DOHH2 (cell line): ENCODE data around the gene SEPTIN8.

Source experiments
- H3F3A ChIP-seq: fragments of 200-600 bp; sonication (generic), shearing (Covaris generic); 2 replicates; pipeline ENCODE4 v1.6.0; 2016; ENCODE audit warnings: antibody characterized with exemption, mild to moderate bottlenecking; ENCODE audit not compliant: control insufficient read depth, insufficient read depth
- H3K27ac ChIP-seq: fragments of 200-600 bp; sonication (generic); 2 replicates; pipeline ENCODE4 v1.5.1; 2014; ENCODE audit warnings: low read depth, mild to moderate bottlenecking, low read length, moderate library complexity
- H3K27me3 ChIP-seq: fragments of 200-600 bp; sonication (generic); 2 replicates; pipeline ENCODE4 v1.6.1; 2014; ENCODE audit warnings: mild to moderate bottlenecking, low read length, mixed read lengths; ENCODE audit not compliant: control insufficient read depth
- H3K36me3 ChIP-seq: fragments of 200-600 bp; sonication (generic); 2 replicates; pipeline ENCODE4 v1.6.1; 2014; ENCODE audit warnings: mild to moderate bottlenecking, low read length, moderate library complexity, mixed read lengths; ENCODE audit not compliant: control insufficient read depth
- H3K4me1 ChIP-seq: fragments of 200-600 bp; sonication (generic); 2 replicates; pipeline ENCODE4 v1.6.1; 2014; ENCODE audit warnings: mild to moderate bottlenecking, low read length, mixed read lengths; ENCODE audit not compliant: control insufficient read depth
- H3K4me2 ChIP-seq: fragments of 200-600 bp; sonication (generic); 2 replicates; pipeline ENCODE4 v1.6.0; 2014; ENCODE audit warnings: mild to moderate bottlenecking, low read length, moderate library complexity
- H3K4me3 ChIP-seq: fragments of 200-600 bp; sonication (generic); 2 replicates; pipeline ENCODE4 v1.5.1; 2014; ENCODE audit warnings: mild to moderate bottlenecking, low read length, mixed read lengths
- H3K79me2 ChIP-seq: fragments of 200-600 bp; sonication (generic); 2 replicates; pipeline ENCODE4 v1.6.1; 2014; ENCODE audit warnings: mild to moderate bottlenecking, low read length, mixed read lengths; ENCODE audit not compliant: control insufficient read depth
- H3K9me2 ChIP-seq: fragments of 200-600 bp; sonication (generic); replicated peaks from 2 replicates; pipeline ENCODE4 v1.6.1; 2014; ENCODE audit warnings: mild to moderate bottlenecking, low read length, mixed read lengths; ENCODE audit not compliant: control insufficient read depth
- H3K9me3 ChIP-seq: fragments of 200-600 bp; sonication (generic); 2 replicates; pipeline ENCODE4 v1.6.1; 2014; ENCODE audit warnings: antibody characterized with exemption, low read length, mixed read lengths; ENCODE audit not compliant: control insufficient read depth, insufficient read depth
- H4K20me1 ChIP-seq: fragments of 200-600 bp; sonication (generic); 2 replicates; pipeline ENCODE4 v1.6.0; 2014; ENCODE audit warnings: low read depth, mild to moderate bottlenecking, antibody characterized with exemption, low read length, moderate library complexity; ENCODE audit not compliant: control insufficient read depth, insufficient read depth
- CTCF ChIP-seq: fragments of 200-600 bp; sonication (generic); IDR thresholded peaks from one replicate; pipeline ENCODE4 v1.5.1; 2014; ENCODE audit warnings: antibody characterized with exemption, mild to moderate bottlenecking, low read depth, low read length; ENCODE audit not compliant: poor library complexity, severe bottlenecking
- EZH2phosphoT487 ChIP-seq: fragments of 200-600 bp; sonication (generic); IDR thresholded peaks from 2 replicates; pipeline ENCODE4 v1.6.1; 2017; ENCODE audit warnings: borderline replicate concordance, mild to moderate bottlenecking, antibody characterized with exemption, low read length, moderate library complexity, mixed read lengths

Gene SEPTIN8

GRCh38 chr5:132764671-132765238, 12.3 kb downstream of the SEPTIN8 start:
- Histone ChIP-seq H3K27me3 (peaks cover 4% of the 10 kb centered on the region), H3K9me3 (no peaks in the 10 kb centered on the region), H4K20me1 (no peaks in the 10 kb centered on the region), H3K79me2 (no peaks in the 10 kb centered on the region), H3K4me3 (no peak overlapping the region), H3K9me2 (no peaks in the 10 kb centered on the region), H3K4me2 (no peak overlapping the region), H3K36me3 (no peaks in the 10 kb centered on the region), H3K27ac (no peak overlapping the region), H3K4me1 (no peaks in the 10 kb centered on the region), H3F3A (no peaks in the 10 kb centered on the region)
- TF ChIP-seq EZH2phosphoT487 (no peak), CTCF (no peak)

GRCh38 chr5:132764051-132764450, 13.0 kb downstream of the SEPTIN8 start:
- H3K27me3 ChIP-seq, result peaks cover 4% of the 10 kb centered on the region
- no peak overlapping the region for H3K4me3 ChIP-seq
- no peaks in the 10 kb centered on the region for H3K9me3 ChIP-seq
- TF ChIP-seq CTCF (no peak), EZH2phosphoT487 (no peak)
- H4K20me1 ChIP-seq, result no peaks in the 10 kb centered on the region
- no peaks in the 10 kb centered on the region for H3F3A ChIP-seq
- no peaks in the 10 kb centered on the region for H3K4me1 ChIP-seq
- no peaks in the 10 kb centered on the region for H3K9me2 ChIP-seq
- no peak overlapping the region for H3K27ac ChIP-seq
- H3K4me2 ChIP-seq, result no peak overlapping the region
- no peaks in the 10 kb centered on the region for H3K79me2 ChIP-seq
- no peaks in the 10 kb centered on the region for H3K36me3 ChIP-seq

GRCh38 chr5:132763181-132764036, 13.6 kb downstream of the SEPTIN8 start:
- TF ChIP-seq EZH2phosphoT487, result no peak
- no peak for TF ChIP-seq CTCF
- Histone ChIP-seq H3K4me3 (no peak overlapping the region), H3K9me2 (no peaks in the 10 kb centered on the region), H3K4me2 (no peak overlapping the region), H3K4me1 (no peaks in the 10 kb centered on the region), H3K36me3 (no peaks in the 10 kb centered on the region), H3K79me2 (no peaks in the 10 kb centered on the region), H3K9me3 (no peaks in the 10 kb centered on the region), H3K27me3 (peaks cover under 1% of the 10 kb centered on the region), H3K27ac (no peak overlapping the region), H3F3A (no peaks in the 10 kb centered on the region), H4K20me1 (no peaks in the 10 kb centered on the region)
